ENCODE data around the gene LUZP4.
"Not testable (repeated sequence)": the region's sequence is repeated elsewhere in the genome, so short reads cannot be mapped to it uniquely, and the experiment has no call there.

LUZP4 gene

DNA sequence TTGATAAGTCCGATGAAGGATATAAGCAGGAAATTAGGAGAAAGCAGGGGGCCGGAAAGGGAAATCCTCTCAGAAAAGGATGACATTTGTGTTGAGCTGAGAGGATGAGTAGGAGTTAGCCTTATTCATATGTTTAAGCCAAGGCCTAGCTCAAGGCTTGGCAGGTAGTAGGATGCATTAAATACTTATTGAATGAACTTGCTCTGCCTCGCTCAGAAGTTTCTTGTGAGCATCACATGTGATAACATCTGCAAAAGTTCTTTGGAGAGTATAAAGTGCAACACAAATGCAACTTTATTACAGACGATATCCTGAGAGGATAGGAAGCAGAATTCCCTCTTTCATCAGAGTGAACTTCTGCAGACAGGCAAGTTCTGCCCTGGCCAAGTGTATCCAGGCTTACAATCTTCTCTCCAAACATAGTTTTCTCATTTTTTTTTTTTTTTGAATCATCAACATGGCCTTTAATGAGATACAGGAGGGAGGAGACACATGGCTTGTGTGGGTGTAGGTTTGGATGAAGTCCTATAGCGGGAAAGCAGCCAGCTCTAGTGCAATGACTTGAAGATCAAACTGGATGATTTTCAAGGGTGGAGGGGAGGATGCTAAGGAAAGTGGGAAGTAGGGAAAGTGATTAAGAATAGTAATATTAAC, 48.1 kb downstream of the LUZP4 start:
- no peak for DNase-seq (ENCODE audit: low read depth)

DNA sequence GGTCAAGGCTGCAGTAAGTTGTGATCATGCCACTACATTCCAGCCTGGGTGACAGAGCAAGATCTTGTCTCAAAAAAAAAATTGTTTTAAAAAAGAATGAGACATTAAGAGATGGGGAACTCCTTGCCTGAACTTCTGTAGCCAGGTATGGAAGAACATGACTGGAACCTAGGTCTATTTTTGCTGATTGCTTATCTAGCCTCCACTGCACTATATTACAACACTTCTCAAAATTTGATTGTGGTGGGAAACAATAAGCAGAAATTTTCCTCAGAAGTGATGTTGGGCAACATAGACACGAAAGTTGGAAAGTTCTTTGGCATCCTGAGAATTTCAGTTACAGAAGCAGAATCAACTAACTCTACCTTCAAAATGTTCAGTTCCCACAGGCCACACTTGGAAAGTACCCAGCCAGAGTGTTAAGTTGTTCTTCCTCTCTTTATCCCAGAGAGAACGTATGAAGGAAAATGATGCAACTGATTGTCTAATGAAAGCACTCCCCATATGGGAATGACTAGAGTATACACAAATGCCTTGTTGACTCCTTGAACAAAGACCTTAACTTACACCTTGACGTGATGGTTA, 50.0 kb downstream of the LUZP4 start:
- DNase-seq (ENCODE audit: low read depth) = no peak

DNA sequence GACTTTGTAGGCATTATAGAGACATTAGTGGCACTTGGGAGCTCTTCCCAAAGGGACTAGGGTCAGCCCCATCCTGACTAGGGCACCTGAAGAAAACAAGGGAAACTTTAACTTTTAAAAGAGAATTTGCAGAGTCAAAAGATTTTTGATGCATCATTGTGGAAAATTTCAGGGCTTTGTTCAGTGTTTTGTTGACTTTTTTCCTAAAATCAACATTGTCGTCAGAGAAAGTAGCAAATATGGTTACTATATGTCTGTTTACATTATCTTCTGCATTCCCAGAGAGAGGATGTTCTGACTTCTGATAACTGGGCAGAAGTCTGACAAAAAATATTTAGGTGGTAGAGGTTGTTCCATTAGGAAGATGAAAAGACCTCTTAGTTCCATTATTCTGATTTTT, 51.9 kb downstream of the LUZP4 start:
- DNase-seq (ENCODE audit: low read depth) = no peak

GRCh38 chrX:115344885-115345614, 55.5 kb downstream of the LUZP4 start:
- DNase-seq (ENCODE audit: low read depth) = no peak

- no peak for DNase-seq (ENCODE audit: low read depth)
Observed at GRCh38 chrX:115345615-115346014, 56.1 kb downstream of the LUZP4 start.

DNA sequence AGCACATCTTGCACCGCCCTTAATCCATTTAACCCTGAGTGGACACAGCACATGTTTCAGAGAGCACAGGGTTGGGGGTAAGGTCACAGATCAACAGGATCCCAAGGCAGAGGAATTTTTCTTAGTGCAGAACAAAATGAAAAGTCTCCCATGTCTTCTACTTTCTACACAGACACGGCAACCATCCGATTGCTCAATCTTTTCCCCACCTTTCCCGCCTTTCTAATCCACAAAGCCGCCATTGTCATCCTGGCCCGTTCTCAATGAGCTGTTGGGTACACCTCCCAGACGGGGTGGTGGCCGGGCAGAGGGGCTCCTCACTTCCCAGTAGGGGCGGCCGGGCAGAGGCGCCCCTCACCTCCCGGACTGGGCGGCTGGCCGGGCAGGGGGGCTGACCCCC, 57.2 kb downstream of the LUZP4 start:
- not testable (repeated sequence) for DNase-seq (ENCODE audit: low read depth)

DNA sequence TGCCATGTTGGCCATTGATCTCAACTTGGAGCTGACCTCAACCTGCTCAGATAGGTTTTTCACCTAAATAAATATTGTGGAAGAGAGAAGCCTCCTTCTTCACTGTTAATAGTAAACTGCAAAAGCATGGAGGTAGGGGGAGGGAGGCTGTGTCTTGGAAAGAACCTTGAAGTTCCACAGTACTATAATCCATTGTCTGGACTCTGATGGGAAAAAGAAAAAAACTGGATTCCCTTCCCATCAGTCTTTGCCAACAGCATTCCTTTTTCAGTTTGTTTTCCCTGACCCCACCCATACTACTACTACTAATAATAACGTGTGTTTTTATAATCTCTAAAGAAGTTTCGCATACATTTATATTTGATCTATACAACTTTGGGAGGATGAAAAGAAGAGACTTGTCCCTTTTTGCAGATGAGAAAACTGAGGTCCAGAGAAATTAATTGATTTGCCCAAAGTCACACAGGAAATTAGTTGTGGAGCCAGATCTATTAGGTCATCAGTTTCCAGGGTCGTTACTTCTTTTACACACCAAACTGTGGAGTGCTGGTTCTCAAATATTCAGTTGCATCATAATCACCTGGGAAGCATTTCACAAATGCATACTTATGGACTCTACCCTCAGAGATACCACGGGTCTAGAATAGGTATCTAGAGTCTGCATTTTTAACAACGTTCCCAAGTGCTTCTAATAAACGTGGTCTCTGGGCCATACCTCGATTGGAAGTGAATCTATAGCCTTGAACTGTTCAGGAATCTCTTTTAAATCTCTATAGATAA, 59.1 kb downstream of the LUZP4 start:
- no peak for DNase-seq (ENCODE audit: low read depth)

GRCh38 chrX:115350711-115351381, 61.3 kb downstream of the LUZP4 start:
- no peak for DNase-seq (ENCODE audit: low read depth)

- no peak for DNase-seq (ENCODE audit: low read depth)
Observed at GRCh38 chrX:115356369-115356768, 66.9 kb downstream of the LUZP4 start.
